H1 (cell line): Measurements from ENCODE around the gene RAMP3. TPM values are rescaled to one million over a fixed set of nuclear protein-coding genes. Genes with fewer than 3 reads are reported as not detected.

ENCODE experiments used
- CTCF ChIA-PET: fragments of 300-600 bp; sonication (Branson Sonifier 250); formaldehyde crosslinking; loops from one replicate; lab custom pipeline; 2021; ENCODE audit not compliant: partially characterized antibody; lab: Charles Lee
- POLR2A ChIA-PET: fragments of 300-600 bp; sonication (Branson Sonifier 250); formaldehyde crosslinking; loops from one replicate; lab custom pipeline; 2021; ENCODE audit warnings: inconsistent platforms; ENCODE audit not compliant: partially characterized antibody; lab: Charles Lee
- DNase-seq, 2 experiments: peaks; one replicate each; pipeline versions ENCODE4 v3.0.0 to v3.0.0-alpha.2; 2010 to 2022; ENCODE audit warnings: low spot score in 2 of 2, low read depth in 1 of 2, mixed read lengths in 1 of 2
- FAIRE-seq: peaks from 2 replicates; lab custom pipeline; 2011; peaks lifted over from hg19 to GRCh38; lab: Jason Lieb, UNC
- H2AFZ ChIP-seq: 2 replicates; pipeline ENCODE4 v1.8.1; 2012; ENCODE audit warnings: low read length, inconsistent platforms
- H2AK5ac ChIP-seq: 2 replicates; pipeline ENCODE4 v1.6.1; 2013; ENCODE audit warnings: low read depth, low read length
- H2BK120ac ChIP-seq: replicated peaks from 2 replicates; pipeline ENCODE3; 2013; ENCODE audit warnings: low read depth, low read length, inconsistent platforms
- H2BK12ac ChIP-seq: 2 replicates; pipeline ENCODE4 v1.6.1; 2013; ENCODE audit warnings: low read depth, low read length
- H2BK15ac ChIP-seq: 2 replicates; pipeline ENCODE4 v1.6.1; 2013; ENCODE audit warnings: low read length
- H2BK20ac ChIP-seq: 2 replicates; pipeline ENCODE4 v1.6.1; 2013; ENCODE audit warnings: low read length
- H2BK5ac ChIP-seq: 2 replicates; pipeline ENCODE4 v1.6.1; 2013; ENCODE audit warnings: low read depth, low read length
- H3K14ac ChIP-seq: 2 replicates; pipeline ENCODE4 v1.6.1; 2013; ENCODE audit warnings: inconsistent platforms; ENCODE audit not compliant: insufficient read length
- H3K18ac ChIP-seq: 2 replicates; pipeline ENCODE4 v1.6.1; 2013; ENCODE audit warnings: low read length; ENCODE audit errors: extremely low read depth
- H3K23ac ChIP-seq: 2 replicates; pipeline ENCODE4 v1.6.1; 2013; ENCODE audit warnings: inconsistent platforms; ENCODE audit not compliant: insufficient read length
- H3K23me2 ChIP-seq: 2 replicates; pipeline ENCODE4 v1.6.1; 2013; ENCODE audit warnings: low read depth, low read length
- H3K27ac ChIP-seq: 2 replicates; pipeline ENCODE4 v1.6.1; 2011; ENCODE audit warnings: low read depth, low read length, inconsistent platforms
- H3K27me3 ChIP-seq, 4 experiments: replicated peaks in 1 of 4; 1 replicate in 1 of 4; 2 replicates in 3 of 4; pipeline versions ENCODE4 v1.6.1 to v1.8.1; 2011 to 2013; ENCODE audit warnings: low read length in 3 of 4, mild to moderate bottlenecking in 3 of 4, inconsistent platforms in 2 of 4, mixed read lengths in 2 of 4, moderate library complexity in 1 of 4; ENCODE audit not compliant: control insufficient read depth in 3 of 4, insufficient read depth in 3 of 4; ENCODE audit errors: extremely low read depth in 1 of 4
- H3K36me3 ChIP-seq, 4 experiments: 2 replicates each; pipeline versions ENCODE4 v1.6.1 to v1.8.1; 2011 to 2013; ENCODE audit warnings: mild to moderate bottlenecking in 4 of 4, low read length in 3 of 4, moderate library complexity in 2 of 4, control low read depth in 1 of 4, inconsistent platforms in 1 of 4; ENCODE audit not compliant: insufficient read depth in 4 of 4, control insufficient read depth in 2 of 4
- H3K4ac ChIP-seq: replicated peaks from 2 replicates; pipeline ENCODE3; 2013; ENCODE audit warnings: low read length, low read depth, mixed read lengths, inconsistent platforms; ENCODE audit not compliant: insufficient read length
- H3K4me1 ChIP-seq, 4 experiments: replicated peaks in 1 of 4; 1 replicate in 1 of 4; 2 replicates in 3 of 4; pipeline versions ENCODE4 v1.6.1 to v1.8.1; 2011 to 2013; ENCODE audit warnings: low read length in 3 of 4, inconsistent platforms in 2 of 4, mixed read lengths in 1 of 4; ENCODE audit not compliant: insufficient read depth in 4 of 4, control insufficient read depth in 3 of 4
- H3K4me2 ChIP-seq, 2 experiments: 2 replicates each; pipeline versions ENCODE4 v1.6.1 to v1.8.1; 2011 to 2013; ENCODE audit warnings: low read depth in 2 of 2, low read length in 2 of 2, control low read depth in 1 of 2, inconsistent platforms in 1 of 2, mild to moderate bottlenecking in 1 of 2; ENCODE audit not compliant: insufficient read depth in 1 of 2
- H3K4me3 ChIP-seq, 4 experiments: fragments of 200-600, 300-600 bp in 1 of 4; sonication (generic), shearing (Covaris generic), sonication (Bioruptor Twin) in 1 of 4; 2 replicates each; pipeline versions ENCODE4 v1.5.1 to v1.8.1; 2011 to 2016; ENCODE audit warnings: low read length in 4 of 4, low read depth in 3 of 4, control low read depth in 2 of 4, inconsistent platforms in 2 of 4, mild to moderate bottlenecking in 2 of 4, mixed read lengths in 1 of 4, moderate library complexity in 1 of 4; ENCODE audit not compliant: insufficient read depth in 2 of 4; ENCODE audit errors: extremely low read depth in 1 of 4
- H3K56ac ChIP-seq: replicated peaks from 2 replicates; pipeline ENCODE3; 2013; ENCODE audit warnings: low read depth, mild to moderate bottlenecking, mixed read lengths, low read length, inconsistent platforms; ENCODE audit not compliant: insufficient read length
- H3K79me1 ChIP-seq: 2 replicates; pipeline ENCODE4 v1.6.1; 2013; ENCODE audit warnings: low read depth, low read length, control low read depth
- H3K79me2 ChIP-seq, 2 experiments: 2 replicates each; pipeline versions ENCODE4 v1.6.1 to v1.8.1; 2012 to 2013; ENCODE audit warnings: low read length in 2 of 2, mild to moderate bottlenecking in 2 of 2, inconsistent platforms in 1 of 2; ENCODE audit not compliant: insufficient read depth in 2 of 2, control insufficient read depth in 1 of 2
- H3K9ac ChIP-seq, 4 experiments: replicated peaks in 1 of 4; 1 replicate in 1 of 4; 2 replicates in 3 of 4; pipeline versions ENCODE4 v1.6.1 to v1.8.1; 2011 to 2013; ENCODE audit warnings: low read depth in 3 of 4, low read length in 3 of 4, control low read depth in 2 of 4, mild to moderate bottlenecking in 2 of 4, moderate library complexity in 2 of 4, inconsistent platforms in 1 of 4; ENCODE audit errors: extremely low read depth in 1 of 4
- H3K9me3 ChIP-seq, 2 experiments: 2 replicates each; pipeline versions ENCODE4 v1.6.1 to v1.8.1; 2012 to 2013; ENCODE audit warnings: mild to moderate bottlenecking in 2 of 2, moderate library complexity in 2 of 2, control low read depth in 1 of 2, inconsistent platforms in 1 of 2, low read depth in 1 of 2, low read length in 1 of 2, mixed read lengths in 1 of 2; ENCODE audit not compliant: insufficient read depth in 2 of 2
- H4K20me1 ChIP-seq, 2 experiments: replicated peaks in 1 of 2; 2 replicates each; pipeline versions ENCODE3 to v1.8.1; 2011 to 2013; ENCODE audit warnings: inconsistent platforms in 2 of 2, low read length in 2 of 2, mild to moderate bottlenecking in 1 of 2; ENCODE audit not compliant: insufficient read depth in 2 of 2, control insufficient read depth in 1 of 2
- H4K5ac ChIP-seq: 2 replicates; pipeline ENCODE4 v1.6.1; 2013; ENCODE audit warnings: low read length, low read depth, mixed read lengths, inconsistent platforms; ENCODE audit not compliant: insufficient read length
- H4K8ac ChIP-seq: 2 replicates; pipeline ENCODE4 v1.8.0; 2013; ENCODE audit warnings: mild to moderate bottlenecking, moderate library complexity, low read length, inconsistent platforms; ENCODE audit not compliant: insufficient read depth; ENCODE audit errors: extremely low read depth
- H4K91ac ChIP-seq: replicated peaks from 2 replicates; pipeline ENCODE3; 2013; ENCODE audit warnings: low read length, mixed read lengths, inconsistent platforms; ENCODE audit not compliant: insufficient read length
- EGR1 ChIP-seq: IDR thresholded peaks from 2 replicates; pipeline ENCODE4 v1.6.1; 2011; ENCODE audit warnings: low read depth, low read length, borderline replicate concordance
- PHF8 ChIP-seq: fragments of 200-600 bp; sonication (generic); conservative IDR thresholded peaks from 2 replicates; pipeline ENCODE4 v1.7.1; 2012; ENCODE audit warnings: low read depth, mild to moderate bottlenecking, inconsistent platforms, low read length, moderate library complexity
- POLR2A ChIP-seq, 2 experiments: IDR thresholded peaks; 1 replicate in 1 of 2; 2 replicates in 1 of 2; pipeline ENCODE4 v1.6.1; 2011; ENCODE audit warnings: low read depth in 2 of 2, low read length in 2 of 2, mild to moderate bottlenecking in 2 of 2; ENCODE audit errors: control extremely low read depth in 1 of 2
- RAD21 ChIP-seq, 2 experiments: IDR thresholded peaks in 1 of 2; conservative IDR thresholded peaks in 1 of 2; 2 replicates each; pipeline ENCODE4 v1.6.1; 2011; ENCODE audit warnings: low read depth in 2 of 2, low read length in 2 of 2, improper control_type of control experiment in 1 of 2, inconsistent platforms in 1 of 2, mild to moderate bottlenecking in 1 of 2, moderate library complexity in 1 of 2
- SIX5 ChIP-seq: IDR thresholded peaks from 2 replicates; pipeline ENCODE4 v1.6.1; 2011; ENCODE audit warnings: mild to moderate bottlenecking, low read depth, low read length
- ZNF274 ChIP-seq: IDR thresholded peaks from 2 replicates; pipeline ENCODE4 v1.7.0; 2012; ENCODE audit warnings: low read length, borderline replicate concordance; ENCODE audit errors: extremely low read depth
- WGBS, 2 experiments: shearing (Covaris generic) in 1 of 2; methylation state at CpG; one replicate each; pipeline versions ENCODE4 v1.1.6 to v1.1.7; 2013 to 2015; ENCODE audit warnings: low lambda C conversion rate in 2 of 2, mixed read lengths in 2 of 2, inconsistent platforms in 1 of 2, low coverage in 1 of 2, missing lambda C conversion rate in 1 of 2; ENCODE audit not compliant: insufficient replicate concordance in 2 of 2, insufficient coverage in 1 of 2, insufficient read length in 1 of 2; ENCODE audit errors: extremely low coverage in 1 of 2, missing lambda C conversion rate in 1 of 2; 5-methylcytosine and 5-hydroxymethylcytosine counted together
- polyA plus RNA-seq, 7 experiments: library from polyadenylated mRNA; depleted of rRNA in 3 of 7; stranded (reverse) in 5 of 7; unstranded in 2 of 7; fragments of >200 nt in 5 of 7; fragments of 200-250 nt in 2 of 7; gene quantifications; 1 replicate in 5 of 7; 2 replicates in 1 of 7; 4 replicates in 1 of 7; pipeline versions ENCODE4 v1.2.1 to v1.2.3, GENCODE V29; 2011 to 2013; ENCODE audit warnings: missing spikeins in 2 of 7, mixed read lengths in 2 of 7
- total RNA-seq: library from RNA; stranded (reverse); fragmentation: NEBNext Ultra II Directional; extraction: Animal tissue kit (Norgen Biotek cat#: 25700); gene quantifications from 2 replicates; pipeline ENCODE4 v1.2.1, GENCODE V29; 2021
- TF ChIP-seq, protein P1 (sequence below): IDR thresholded peaks from 2 replicates; pipeline ENCODE4 v1.6.1; 2012; ENCODE audit warnings: low read length, inconsistent platforms

The RAMP3 gene
- total and polyA plus RNA-seq, 2 of the 8 experiments (the other 6 are each of a cell fraction or from before 2014, with no cell fraction given): 0.88 to 0.98 TPM

- Histone ChIP-seq H3K9me3 (no peaks in the 10 kb centered on the region), H3K27me3 (no peaks in the 10 kb centered on the region), H2BK20ac (no peak overlapping the region), H2BK15ac (no peak overlapping the region), H3K27ac (no peak overlapping the region), H3K4ac (no peak overlapping the region), H4K8ac (no peak overlapping the region), H2BK120ac (no peak overlapping the region), H3K79me1 (no peaks in the 10 kb centered on the region), H3K23me2 (no peaks in the 10 kb centered on the region; the same call in 1 of the 2 replicates), H4K20me1 (no peaks in the 10 kb centered on the region), H3K4me3 (no peak overlapping the region), H3K4me2 (no peak overlapping the region), H3K14ac (no peak overlapping the region), H3K56ac (no peak overlapping the region), H3K18ac (no peak overlapping the region), H2BK5ac (no peak overlapping the region), H3K23ac (no peak overlapping the region), H3K36me3 (no peaks in the 10 kb centered on the region), H2BK12ac (no peak overlapping the region), H4K91ac (no peak overlapping the region), H3K9ac (no peak overlapping the region), H2AFZ (no peak overlapping the region), H3K79me2 (no peaks in the 10 kb centered on the region), H4K5ac (no peak overlapping the region), H3K4me1 (no peaks in the 10 kb centered on the region; a peak in 1 of 7 replicates), H2AK5ac (no peak overlapping the region)
- ChIA-PET CTCF (interaction anchor here (0.8 kb wide), 1 partner anchor 27 kb away, joined by 3 read pairs; no protein-coding TSS in a partner anchor), POLR2A (no interaction called here)
- 86% methylated on average over 7 of the region's 7 CpGs; no CpG with 5 or more reads in 1 of the 2 experiments for WGBS, 2 experiments
- FAIRE-seq (no peak), DNase-seq (no peak)
- TF ChIP-seq POLR2A (IDR thresholded peaks at IDR 0.05; ENCODE audit: control extremely low read depth in 1 of 2, low read depth in 2 of 2, low read length in 2 of 2) (no peak), EGR1 (no peak), RAD21 (IDR thresholded peaks at IDR 0.05 in 1 of 2, conservative IDR thresholded peaks at IDR 0.05 in 1 of 2; ENCODE audit: low read depth in 2 of 2, low read length in 2 of 2) (no peak), PHF8 (no peak), ZNF274 (no peak), SIX5 (no peak)
- TF ChIP-seq, protein P1, sequence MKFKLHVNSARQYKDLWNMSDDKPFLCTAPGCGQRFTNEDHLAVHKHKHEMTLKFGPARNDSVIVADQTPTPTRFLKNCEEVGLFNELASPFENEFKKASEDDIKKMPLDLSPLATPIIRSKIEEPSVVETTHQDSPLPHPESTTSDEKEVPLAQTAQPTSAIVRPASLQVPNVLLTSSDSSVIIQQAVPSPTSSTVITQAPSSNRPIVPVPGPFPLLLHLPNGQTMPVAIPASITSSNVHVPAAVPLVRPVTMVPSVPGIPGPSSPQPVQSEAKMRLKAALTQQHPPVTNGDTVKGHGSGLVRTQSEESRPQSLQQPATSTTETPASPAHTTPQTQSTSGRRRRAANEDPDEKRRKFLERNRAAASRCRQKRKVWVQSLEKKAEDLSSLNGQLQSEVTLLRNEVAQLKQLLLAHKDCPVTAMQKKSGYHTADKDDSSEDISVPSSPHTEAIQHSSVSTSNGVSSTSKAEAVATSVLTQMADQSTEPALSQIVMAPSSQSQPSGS: no peak
Observed at GRCh38 chr7:45181286-45181960, 23.8 kb downstream of the RAMP3 start.
